HepG2 (cell line): ENCODE measurements around the gene FOXK2. TPM values are rescaled to one million over a fixed set of nuclear protein-coding genes. Genes with fewer than 3 reads are reported as not detected.

Experiments
- ATF4 ChIP-seq, 2 experiments: fragments of 450-650 bp in 1 of 2; sonication (generic) in 1 of 2; formaldehyde crosslinking; IDR thresholded peaks; 2 replicates each; pipeline versions ENCODE4 v1.5.0 to v1.8.0; 2020 to 2022; ENCODE audit warnings: mild to moderate bottlenecking in 1 of 2, missing genetic modification reagents in 1 of 2
- CREB1 ChIP-seq, 2 experiments: fragments of 450-650 bp in 1 of 2; IDR thresholded peaks; 2 replicates each; pipeline ENCODE4 v1.6.1; 2016 to 2017; ENCODE audit warnings: control low read depth in 1 of 2, mild to moderate bottlenecking in 1 of 2, missing compliant biosample characterization in 1 of 2, missing genetic modification characterization in 1 of 2
- CSRNP1 ChIP-seq: sonication (generic); formaldehyde crosslinking; IDR thresholded peaks from 2 replicates; pipeline ENCODE4 v1.8.1; 2023; ENCODE audit warnings: mild to moderate bottlenecking, missing genetic modification reagents
- GATAD2A ChIP-seq: IDR thresholded peaks from 2 replicates; pipeline ENCODE4 v1.6.1; 2016
- GFI1 ChIP-seq: sonication (generic); formaldehyde crosslinking; IDR thresholded peaks from 2 replicates; pipeline ENCODE4 v1.5.0; 2020; ENCODE audit warnings: missing genetic modification reagents, mild to moderate bottlenecking, borderline replicate concordance
- GTF3A ChIP-seq: sonication (generic); formaldehyde crosslinking; conservative IDR thresholded peaks from 2 replicates; pipeline ENCODE4 v1.4.0; 2020; ENCODE audit warnings: mild to moderate bottlenecking, missing genetic modification reagents
- KLF9 ChIP-seq: IDR thresholded peaks from 2 replicates; pipeline ENCODE4 v1.6.1; 2016; ENCODE audit warnings: low read depth
- KMT2A ChIP-seq: sonication (generic); formaldehyde crosslinking; IDR thresholded peaks from 2 replicates; pipeline ENCODE4 v1.4.0; 2020; ENCODE audit warnings: missing genetic modification reagents
- SNAPC5 ChIP-seq: sonication (generic); formaldehyde crosslinking; IDR thresholded peaks from 2 replicates; pipeline ENCODE4 v1.8.1; 2023; ENCODE audit warnings: mild to moderate bottlenecking, missing genetic modification reagents, borderline replicate concordance
- SP5 ChIP-seq: IDR thresholded peaks from 2 replicates; pipeline ENCODE4 v1.6.1; 2016; ENCODE audit warnings: low read depth, borderline replicate concordance
- ZBTB20 ChIP-seq: sonication (generic); formaldehyde crosslinking; IDR thresholded peaks from 2 replicates; pipeline ENCODE4 v1.8.1; 2023; ENCODE audit warnings: missing genetic modification reagents, low read depth, mild to moderate bottlenecking, borderline replicate concordance
- ZHX2 ChIP-seq, 2 experiments: sonication (generic) in 1 of 2; formaldehyde crosslinking in 1 of 2; IDR thresholded peaks; 2 replicates each; pipeline versions ENCODE4 v1.6.1 to v1.9.0; 2014 to 2022; ENCODE audit warnings: antibody characterized with exemption in 1 of 2, borderline replicate concordance in 1 of 2, inconsistent platforms in 1 of 2, low read depth in 1 of 2, missing genetic modification reagents in 1 of 2
- ZNF138 ChIP-seq: sonication (generic); formaldehyde crosslinking; IDR thresholded peaks from 2 replicates; pipeline ENCODE4 v1.5.0; 2020; ENCODE audit warnings: mild to moderate bottlenecking, low read depth, missing genetic modification reagents
- ZNF180 ChIP-seq: sonication (generic); formaldehyde crosslinking; IDR thresholded peaks from 2 replicates; pipeline ENCODE4 v1.4.0; 2020; ENCODE audit warnings: low read depth, missing genetic modification reagents, borderline replicate concordance
- ZNF530 ChIP-seq: sonication (generic); formaldehyde crosslinking; IDR thresholded peaks from 2 replicates; pipeline ENCODE4 v1.5.0; 2020; ENCODE audit warnings: low read depth, mild to moderate bottlenecking, missing genetic modification reagents
- ZNF704 ChIP-seq: sonication (generic); formaldehyde crosslinking; IDR thresholded peaks from 2 replicates; pipeline ENCODE4 v1.8.1; 2023; ENCODE audit warnings: mild to moderate bottlenecking, inconsistent platforms, moderate library complexity, missing genetic modification reagents, borderline replicate concordance
- polyA plus RNA-seq, 8 experiments: library from polyadenylated mRNA; depleted of rRNA in 3 of 8; stranded (reverse) in 7 of 8; unstranded in 1 of 8; fragments of >200 nt; fragmentation: Illumina TruSeq in 4 of 8; extraction: Trizol in 4 of 8; gene quantifications; 2 replicates each; pipeline versions ENCODE4 v1.2.1 to v1.2.3, GENCODE V29; 2011 to 2016; ENCODE audit warnings: low read depth in 4 of 8, missing spikeins in 1 of 8, mixed read lengths in 1 of 8; ENCODE audit not compliant: insufficient read depth in 1 of 8
- total RNA-seq, 5 experiments: library from RNA; depleted of rRNA; stranded (reverse); fragments of >200 nt; fragmentation: Illumina TruSeq; extraction: Trizol; gene quantifications; 2 replicates each; pipeline ENCODE4 v1.2.3, GENCODE V29; 2016; ENCODE audit warnings: low read depth in 1 of 5

FOXK2 gene
- total and polyA plus RNA-seq, 2 of the 13 experiments (the other 11 are each of a cell fraction or from before 2014, with no cell fraction given), result 67.1 to 67.2 TPM

GRCh38 chr17:82518826-82519810 lies at the start of gene FOXK2 (continued):
- TF ChIP-seq SP5 (no peak), CSRNP1 (CRISPR knock-in tag) (peak; percentile 58; the same call in 1 of the 2 replicates), ZNF180 (CRISPR knock-in tag) (no peak), SNAPC5 (peak; percentile 65; the same call in 1 of the 2 replicates), ATF4 (CRISPR knock-in tag; IDR thresholded peaks at IDR 0.05) (no peak), CREB1 (IDR thresholded peaks at IDR 0.05) (peak; percentile 81), CREB1 (CRISPR knock-in tag; IDR thresholded peaks at IDR 0.05) (no peak), GTF3A (CRISPR knock-in tag) (no peak), ZBTB20 (CRISPR knock-in tag) (no peak), KLF9 (no peak), GFI1 (CRISPR knock-in tag) (peak; percentile 57; the same call in 1 of the 2 replicates), ZNF530 (no peak), GATAD2A (CRISPR knock-in tag) (0 out of 2 replicates have a peak, but pooled peaks have one; percentile 42), ZNF704 (CRISPR knock-in tag) (peak; percentile 55; the same call in 1 of the 2 replicates), ZNF138 (CRISPR knock-in tag) (peak; percentile 83; the same call in 1 of the 2 replicates), ZHX2 (IDR thresholded peaks at IDR 0.05; ENCODE audit: low read depth) (peak; percentile 59; the same call in 1 of the 2 replicates), ZHX2 (CRISPR knock-in tag; IDR thresholded peaks at IDR 0.05; ENCODE audit: borderline replicate concordance) (no peak; the same call in 1 of the 2 replicates), KMT2A (CRISPR knock-in tag) (peak; percentile 77)
